Esophagus muscularis mucosa (tissue), 3 donors: ENCODE data around the gene EIF4G1.

Experiments
- POLR2A ChIP-seq: fragments of 450-650 bp; IDR thresholded peaks from one replicate; pipeline ENCODE4 v1.6.1; 2017; ENCODE audit warnings: antibody characterized with exemption, moderate library complexity, mild to moderate bottlenecking, low read depth
- TF ChIP-seq, protein P1 (sequence below), 3 experiments: fragments of 200-600 bp in 2 of 3; fragments of 450-650 bp in 1 of 3; sonication (generic) in 2 of 3; IDR thresholded peaks; one replicate each; pipeline ENCODE4 v1.5.1; 2017 to 2019; ENCODE audit warnings: antibody characterized with exemption in 3 of 3, mild to moderate bottlenecking in 2 of 3, moderate library complexity in 1 of 3

DNA sequence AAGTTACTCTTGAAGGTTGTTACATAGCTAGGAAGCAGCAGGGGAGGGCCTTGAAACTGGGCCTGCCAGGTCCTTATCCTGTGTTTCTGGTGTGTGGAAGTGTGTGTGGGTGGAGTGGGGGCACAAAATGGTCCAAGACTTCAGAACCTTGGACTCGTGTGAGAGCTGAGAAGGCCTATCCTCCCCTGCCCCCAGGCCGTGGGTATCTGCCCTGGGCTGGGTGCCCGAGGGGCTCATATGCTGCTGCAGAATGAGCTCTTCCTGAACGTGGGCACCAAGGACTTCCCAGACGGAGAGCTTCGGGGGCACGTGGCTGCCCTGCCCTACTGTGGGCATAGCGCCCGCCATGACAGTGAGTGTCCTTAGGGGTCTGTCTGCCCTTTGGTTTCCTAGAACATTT is 69.9 kb downstream of the EIF4G1 start:
- TF ChIP-seq, protein P1, sequence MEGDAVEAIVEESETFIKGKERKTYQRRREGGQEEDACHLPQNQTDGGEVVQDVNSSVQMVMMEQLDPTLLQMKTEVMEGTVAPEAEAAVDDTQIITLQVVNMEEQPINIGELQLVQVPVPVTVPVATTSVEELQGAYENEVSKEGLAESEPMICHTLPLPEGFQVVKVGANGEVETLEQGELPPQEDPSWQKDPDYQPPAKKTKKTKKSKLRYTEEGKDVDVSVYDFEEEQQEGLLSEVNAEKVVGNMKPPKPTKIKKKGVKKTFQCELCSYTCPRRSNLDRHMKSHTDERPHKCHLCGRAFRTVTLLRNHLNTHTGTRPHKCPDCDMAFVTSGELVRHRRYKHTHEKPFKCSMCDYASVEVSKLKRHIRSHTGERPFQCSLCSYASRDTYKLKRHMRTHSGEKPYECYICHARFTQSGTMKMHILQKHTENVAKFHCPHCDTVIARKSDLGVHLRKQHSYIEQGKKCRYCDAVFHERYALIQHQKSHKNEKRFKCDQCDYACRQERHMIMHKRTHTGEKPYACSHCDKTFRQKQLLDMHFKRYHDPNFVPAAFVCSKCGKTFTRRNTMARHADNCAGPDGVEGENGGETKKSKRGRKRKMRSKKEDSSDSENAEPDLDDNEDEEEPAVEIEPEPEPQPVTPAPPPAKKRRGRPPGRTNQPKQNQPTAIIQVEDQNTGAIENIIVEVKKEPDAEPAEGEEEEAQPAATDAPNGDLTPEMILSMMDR (IDR thresholded peaks at IDR 0.05), result no peak
- no peak for TF ChIP-seq POLR2A
